ENCODE measurements around the gene CSRNP2.

GRCh38 chr12:51071663-51072062 is 11.7 kb downstream of the CSRNP2 start:
- TF ChIP-seq MYC (IDR thresholded peaks at IDR 0.05; ENCODE audit: low read depth, low read length) (no peak), CTCF (IDR thresholded peaks at IDR 0.05; ENCODE audit: extremely low read depth in 1 of 2, insufficient read depth in 1 of 2, low read depth in 1 of 2, low read length in 2 of 2) (no peak), EZH2 (IDR thresholded peaks at IDR 0.05; ENCODE audit: borderline replicate concordance, low read depth, low read length, severe bottlenecking) (no peak), FOS (IDR thresholded peaks at IDR 0.05; ENCODE audit: borderline replicate concordance, insufficient read depth, low read length) (no peak)
